ENCODE results near the gene TRIO.

DNA sequence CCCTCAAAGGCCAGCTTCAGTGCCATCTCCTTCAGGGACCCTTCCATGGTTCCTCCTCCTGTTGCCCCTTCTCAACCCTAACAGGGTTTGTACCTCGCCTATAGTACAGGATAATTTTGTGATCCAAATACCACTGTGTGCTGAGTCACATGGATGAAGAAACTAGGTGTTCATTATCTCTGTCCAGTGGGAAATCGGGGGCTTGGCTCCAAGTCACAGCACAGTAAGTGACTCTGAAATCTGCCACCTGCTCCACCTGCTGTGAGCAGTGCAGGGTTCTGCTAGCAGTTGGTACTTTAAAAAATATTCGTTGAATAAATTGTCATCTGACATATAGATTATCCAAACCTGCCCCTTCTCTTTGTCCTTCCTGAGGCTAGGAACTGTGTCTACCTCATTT lies 315.3 kb downstream of the TRIO start:
- TF ChIP-seq, protein P1, sequence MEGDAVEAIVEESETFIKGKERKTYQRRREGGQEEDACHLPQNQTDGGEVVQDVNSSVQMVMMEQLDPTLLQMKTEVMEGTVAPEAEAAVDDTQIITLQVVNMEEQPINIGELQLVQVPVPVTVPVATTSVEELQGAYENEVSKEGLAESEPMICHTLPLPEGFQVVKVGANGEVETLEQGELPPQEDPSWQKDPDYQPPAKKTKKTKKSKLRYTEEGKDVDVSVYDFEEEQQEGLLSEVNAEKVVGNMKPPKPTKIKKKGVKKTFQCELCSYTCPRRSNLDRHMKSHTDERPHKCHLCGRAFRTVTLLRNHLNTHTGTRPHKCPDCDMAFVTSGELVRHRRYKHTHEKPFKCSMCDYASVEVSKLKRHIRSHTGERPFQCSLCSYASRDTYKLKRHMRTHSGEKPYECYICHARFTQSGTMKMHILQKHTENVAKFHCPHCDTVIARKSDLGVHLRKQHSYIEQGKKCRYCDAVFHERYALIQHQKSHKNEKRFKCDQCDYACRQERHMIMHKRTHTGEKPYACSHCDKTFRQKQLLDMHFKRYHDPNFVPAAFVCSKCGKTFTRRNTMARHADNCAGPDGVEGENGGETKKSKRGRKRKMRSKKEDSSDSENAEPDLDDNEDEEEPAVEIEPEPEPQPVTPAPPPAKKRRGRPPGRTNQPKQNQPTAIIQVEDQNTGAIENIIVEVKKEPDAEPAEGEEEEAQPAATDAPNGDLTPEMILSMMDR (IDR thresholded peaks at IDR 0.05) = no peak
- no peak for TF ChIP-seq POLR2A (IDR thresholded peaks at IDR 0.05)
